Amniotic stem cell (primary cell): Measurements from ENCODE around the gene CBX1.
"Not testable (repeated sequence)": the region's sequence is repeated elsewhere in the genome, so short reads cannot be mapped to it uniquely, and the experiment has no call there.

Source experiments
- DNase-seq: peaks from one replicate; lab custom pipeline; 2025; lab: John Stamatoyannopoulos, UW

The CBX1 gene

DNA sequence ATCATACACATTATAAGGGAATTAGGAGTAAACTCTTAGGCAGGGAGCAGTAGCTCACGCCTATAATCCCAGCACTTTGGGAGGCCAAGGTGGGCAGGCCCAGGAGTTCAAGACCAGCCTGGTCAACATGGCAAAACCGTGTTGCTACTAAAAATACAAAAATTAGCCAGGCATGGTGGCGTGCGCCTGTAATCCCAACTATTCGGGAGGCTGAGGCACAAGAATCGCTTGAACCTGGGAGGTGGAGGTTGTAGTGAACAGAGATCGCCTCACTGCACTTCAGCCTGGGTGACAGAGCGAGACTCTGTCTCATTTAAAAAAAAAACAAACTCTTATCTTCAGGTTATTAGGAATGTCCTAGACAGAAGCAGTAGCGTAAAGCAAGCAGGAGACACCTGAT, 28.5 kb downstream of the CBX1 start:
- not testable (repeated sequence) for DNase-seq

DNA sequence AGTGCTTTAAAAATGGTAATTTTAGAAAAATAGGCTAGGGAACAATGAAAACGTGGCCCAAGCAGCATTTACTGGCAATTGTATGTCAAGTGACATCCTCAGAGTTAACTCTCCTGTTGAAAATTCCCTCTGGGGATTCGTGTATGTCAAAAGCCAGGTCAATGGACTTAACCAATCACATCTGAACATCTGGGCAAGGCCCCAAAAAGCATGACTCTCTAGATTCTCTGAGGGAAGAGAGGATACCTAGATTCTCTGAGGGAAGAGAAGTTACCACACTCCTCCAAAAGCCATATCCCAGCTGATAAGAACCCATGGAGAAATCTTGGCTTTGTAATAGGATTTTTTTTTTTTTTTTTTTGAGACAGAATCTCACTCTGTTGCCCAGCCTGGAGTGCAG, 29.6 kb downstream of the CBX1 start:
- no peak for DNase-seq

DNA sequence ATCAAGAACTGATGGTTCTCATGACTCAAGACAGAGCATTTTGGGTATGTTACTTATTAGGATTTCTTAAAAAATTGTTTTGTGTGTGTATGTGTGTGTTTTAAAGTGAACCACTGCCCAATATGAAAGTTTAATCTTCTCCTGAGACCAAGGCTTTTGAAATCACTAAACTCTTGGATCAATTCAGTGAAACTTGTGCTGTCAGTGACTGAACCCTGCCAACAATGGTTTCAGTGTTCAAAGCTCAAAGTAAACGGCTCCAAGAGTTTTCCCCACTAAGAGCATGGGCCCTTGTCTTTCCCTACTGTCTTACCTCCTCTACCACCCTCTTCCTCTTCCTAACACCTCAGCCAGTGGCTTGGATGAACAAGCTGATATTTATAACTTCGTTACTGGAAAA, 31.1 kb downstream of the CBX1 start:
- DNase-seq = no peak

DNA sequence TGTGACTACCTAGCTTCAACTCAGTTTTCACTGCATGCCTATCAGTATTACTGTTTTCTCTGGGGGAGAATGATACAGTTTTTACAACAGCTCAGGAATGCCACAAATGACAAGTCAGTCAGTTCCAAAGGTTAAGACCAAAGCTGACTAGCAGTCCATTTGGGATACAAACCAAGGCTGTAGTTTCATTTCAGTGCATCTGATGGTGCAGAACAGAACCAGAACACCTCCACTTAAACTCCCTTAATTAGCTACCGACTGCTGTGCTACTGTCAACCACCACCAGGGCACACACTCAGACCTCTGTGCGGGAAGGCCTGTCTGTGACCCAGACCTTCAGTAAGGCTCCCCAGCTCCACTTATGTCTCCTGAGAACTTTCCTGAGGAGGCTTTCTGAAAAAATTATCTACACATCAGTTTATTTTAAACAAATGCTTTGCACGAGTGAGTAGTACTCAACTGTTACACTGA, 32.8 kb downstream of the CBX1 start:
- no peak for DNase-seq

DNA sequence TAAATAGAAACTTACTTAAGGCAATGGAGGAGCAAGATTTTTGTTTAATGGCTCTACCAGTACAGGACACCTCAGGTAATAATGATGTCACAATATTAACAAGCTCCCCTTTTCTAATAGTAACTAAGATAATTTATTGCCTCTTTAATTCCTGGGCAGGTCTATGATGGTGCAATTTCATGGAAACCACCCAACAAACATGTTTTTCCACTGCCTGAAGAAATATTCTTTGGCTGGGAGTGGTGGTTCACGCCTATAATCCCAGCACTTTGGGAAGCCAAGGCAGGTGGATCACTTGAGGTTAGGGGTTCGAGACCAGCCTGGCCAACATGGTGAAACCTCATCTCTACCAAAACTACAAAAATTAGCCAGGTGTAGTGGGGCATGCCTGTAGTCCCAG, 33.5 kb downstream of the CBX1 start:
- DNase-seq = not testable (repeated sequence)

DNA sequence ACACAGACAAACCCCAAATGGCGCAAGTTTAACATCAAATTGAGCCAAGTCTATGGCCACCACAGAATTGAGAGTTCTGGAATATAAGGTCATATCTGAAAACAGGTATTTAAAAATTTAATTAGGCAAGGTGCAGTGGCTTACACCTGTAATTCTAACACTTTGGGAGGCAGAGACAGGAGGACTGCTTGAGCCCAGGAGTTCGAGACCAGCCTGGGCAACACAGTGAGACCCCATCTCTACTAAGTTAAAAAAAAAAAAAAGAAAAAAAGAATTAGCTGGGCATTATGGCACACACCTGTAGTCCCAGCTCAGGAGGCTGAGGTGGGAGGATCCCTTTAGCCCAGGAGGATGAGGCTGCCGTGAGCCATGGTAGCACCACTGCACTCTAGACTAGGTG, 34.0 kb downstream of the CBX1 start:
- no peak for DNase-seq

DNA sequence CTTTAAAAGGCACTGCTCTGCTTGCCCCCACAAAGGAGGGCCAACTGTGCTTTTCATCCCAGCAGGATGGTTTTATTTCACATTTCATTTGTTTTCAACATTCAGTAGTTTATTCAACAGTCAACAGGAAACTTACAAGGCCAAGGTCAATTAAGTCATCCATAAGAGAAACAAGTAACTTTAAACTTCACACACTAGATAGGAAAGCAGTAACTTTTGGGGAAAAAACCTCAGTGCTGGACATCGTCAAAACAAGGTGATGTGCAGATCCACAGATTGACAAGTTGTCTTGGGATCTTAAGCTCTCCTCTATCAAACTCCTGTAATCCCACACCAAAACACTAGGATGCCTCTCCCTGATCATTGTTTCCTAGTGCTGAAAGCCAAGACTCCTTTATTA, 34.6 kb downstream of the CBX1 start:
- no peak for DNase-seq

DNA sequence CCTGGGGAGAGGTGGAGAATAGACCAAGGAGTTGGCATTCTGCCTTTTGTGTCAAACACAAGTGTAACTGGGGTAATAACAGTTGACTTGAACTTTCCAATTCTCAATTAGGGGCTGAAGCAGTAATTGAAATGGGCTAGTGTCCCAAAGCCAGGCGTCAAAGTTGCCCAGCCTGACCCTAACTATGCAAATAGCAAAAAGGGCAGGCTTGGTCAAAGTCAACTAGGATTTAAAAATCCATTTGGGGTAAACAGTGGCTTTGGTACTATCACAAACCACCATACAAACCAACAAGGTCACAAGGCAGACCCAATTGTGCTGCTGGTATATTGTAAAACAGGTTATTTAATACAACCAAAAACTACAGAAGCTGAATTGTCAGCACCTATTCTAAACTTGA, 35.1 kb downstream of the CBX1 start:
- DNase-seq = no peak

DNA sequence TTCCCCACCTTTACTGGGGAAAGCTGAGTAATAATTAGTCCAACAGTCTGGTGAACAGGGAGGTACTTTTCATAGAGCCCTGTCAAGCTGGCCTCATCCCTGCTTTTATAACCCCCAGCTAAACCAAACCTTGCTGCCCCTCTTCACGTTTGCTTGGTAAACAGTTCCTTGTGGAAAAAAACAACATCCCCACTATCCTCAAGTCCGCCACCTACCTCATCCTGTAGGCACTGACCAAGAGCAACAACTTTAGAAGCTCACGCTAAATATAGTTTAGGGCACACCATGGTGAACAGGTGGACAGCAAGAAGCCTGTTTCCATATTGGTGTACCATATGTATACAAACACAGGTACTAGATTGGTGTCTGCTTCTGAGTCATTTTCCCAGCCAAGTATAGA, 36.6 kb downstream of the CBX1 start:
- DNase-seq = no peak

DNA sequence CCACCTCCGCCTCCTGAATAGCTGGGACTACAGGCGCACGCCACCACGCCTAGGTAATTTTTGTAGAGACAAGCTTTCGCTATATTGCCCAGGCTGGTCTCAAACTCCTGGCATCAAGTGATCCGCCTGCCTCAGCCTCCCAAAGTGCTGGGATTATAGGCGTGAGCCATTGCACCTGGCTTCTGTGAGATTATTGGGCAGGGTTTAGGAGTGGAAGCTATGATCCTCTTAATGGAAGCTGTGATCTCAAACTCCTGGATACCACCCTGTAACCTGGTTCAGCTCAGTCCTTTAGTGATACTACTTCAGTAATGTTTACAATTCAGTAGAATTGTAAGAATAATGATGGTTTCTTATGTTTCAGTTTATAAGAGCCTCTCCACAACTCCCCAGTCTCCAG, 39.0 kb downstream of the CBX1 start:
- no peak for DNase-seq

DNA sequence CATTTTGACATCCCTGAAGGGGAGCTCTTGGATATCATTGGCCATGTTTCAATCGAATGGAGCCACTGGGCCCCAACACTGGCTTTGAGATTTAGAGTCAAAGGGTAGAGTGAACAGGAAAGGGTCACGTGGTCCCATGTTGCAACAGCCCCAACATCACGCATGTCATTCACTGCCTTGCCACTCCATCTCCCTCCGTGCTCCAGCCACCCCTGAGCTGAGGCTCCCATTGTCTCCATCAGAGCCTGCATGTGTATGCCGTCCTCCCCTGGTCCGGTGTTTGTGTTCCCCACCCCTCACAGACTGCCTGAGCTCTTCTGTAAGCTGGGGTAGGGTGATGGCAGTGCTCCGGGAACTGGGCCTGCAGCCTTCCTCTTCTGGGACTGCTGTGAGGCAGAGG, 41.0 kb downstream of the CBX1 start:
- DNase-seq = no peak

DNA sequence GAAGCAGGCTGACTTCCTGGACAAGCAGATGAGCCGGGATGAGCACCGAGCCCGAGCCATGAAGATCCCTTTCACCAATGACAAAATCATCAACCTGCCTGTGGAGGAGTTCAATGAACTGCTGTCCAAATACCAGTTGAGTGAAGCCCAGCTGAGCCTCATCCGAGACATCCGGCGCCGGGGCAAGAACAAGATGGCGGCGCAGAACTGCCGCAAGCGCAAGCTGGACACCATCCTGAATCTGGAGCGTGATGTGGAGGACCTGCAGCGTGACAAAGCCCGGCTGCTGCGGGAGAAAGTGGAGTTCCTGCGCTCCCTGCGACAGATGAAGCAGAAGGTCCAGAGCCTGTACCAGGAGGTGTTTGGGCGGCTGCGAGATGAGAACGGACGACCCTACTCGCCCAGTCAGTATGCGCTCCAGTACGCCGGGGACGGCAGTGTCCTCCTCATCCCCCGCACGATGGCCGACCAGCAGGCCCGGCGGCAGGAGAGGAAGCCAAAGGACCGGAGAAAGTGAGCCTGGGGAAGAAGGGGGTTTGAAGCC, 42.1 kb downstream of the CBX1 start:
- DNase-seq = no peak

DNA sequence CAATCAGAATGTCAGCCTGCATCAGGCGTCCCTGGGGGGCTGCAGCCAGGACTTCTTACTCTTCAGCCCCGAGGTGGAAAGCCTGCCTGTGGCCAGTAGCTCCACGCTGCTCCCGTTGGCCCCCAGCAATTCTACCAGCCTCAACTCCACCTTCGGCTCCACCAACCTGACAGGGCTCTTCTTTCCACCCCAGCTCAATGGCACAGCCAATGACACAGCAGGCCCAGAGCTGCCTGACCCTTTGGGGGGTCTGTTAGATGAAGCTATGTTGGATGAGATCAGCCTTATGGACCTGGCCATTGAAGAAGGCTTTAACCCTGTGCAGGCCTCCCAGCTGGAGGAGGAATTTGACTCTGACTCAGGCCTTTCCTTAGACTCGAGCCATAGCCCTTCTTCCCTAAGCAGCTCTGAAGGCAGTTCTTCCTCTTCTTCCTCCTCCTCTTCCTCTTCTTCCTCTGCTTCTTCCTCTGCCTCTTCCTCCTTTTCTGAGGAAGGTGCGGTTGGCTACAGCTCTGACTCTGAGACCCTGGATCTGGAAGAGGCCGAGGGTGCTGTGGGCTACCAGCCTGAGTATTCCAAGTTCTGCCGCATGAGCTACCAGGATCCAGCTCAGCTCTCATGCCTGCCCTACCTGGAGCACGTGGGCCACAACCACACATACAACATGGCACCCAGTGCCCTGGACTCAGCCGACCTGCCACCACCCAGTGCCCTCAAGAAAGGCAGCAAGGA, 42.7 kb downstream of the CBX1 start:
- DNase-seq = no peak

DNA sequence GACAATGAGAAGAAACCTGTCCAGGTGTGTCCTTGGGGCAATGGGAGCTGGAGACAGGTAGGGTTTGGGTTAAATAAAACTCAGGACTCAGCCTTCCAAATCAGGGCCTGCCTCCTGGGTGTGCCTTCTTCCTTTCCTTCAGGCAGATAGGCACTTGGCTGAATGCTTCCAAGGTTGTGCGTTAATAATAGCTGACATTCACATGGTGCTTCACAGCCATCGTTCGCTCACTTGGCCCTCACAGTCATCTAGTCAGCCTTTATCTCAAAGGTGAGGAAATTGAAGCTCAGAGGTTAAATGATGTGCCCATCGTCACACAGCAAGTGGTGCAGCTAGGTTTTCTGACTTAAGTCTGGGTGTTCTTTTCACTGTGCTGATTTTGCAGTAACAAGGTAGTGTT, 43.7 kb downstream of the CBX1 start:
- no peak for DNase-seq

DNA sequence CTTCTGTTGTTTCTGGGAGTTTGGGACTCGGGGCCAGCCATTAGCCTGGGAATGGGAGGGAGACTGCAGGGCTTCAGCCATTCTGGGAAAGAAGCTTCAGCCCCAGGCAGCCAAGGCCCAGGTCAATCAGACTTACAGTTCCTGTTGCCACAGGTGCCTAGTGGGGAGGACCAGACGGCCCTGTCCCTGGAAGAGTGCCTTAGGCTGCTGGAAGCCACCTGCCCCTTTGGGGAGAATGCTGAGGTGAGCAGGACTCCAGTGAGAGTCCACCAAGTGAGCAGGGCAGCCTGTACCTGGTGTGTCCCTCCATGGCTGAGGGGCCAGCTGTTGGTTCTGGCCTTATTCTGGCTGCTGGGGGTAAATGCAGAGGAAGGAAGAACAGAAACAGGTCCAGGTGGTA, 44.4 kb downstream of the CBX1 start:
- no peak for DNase-seq

DNA sequence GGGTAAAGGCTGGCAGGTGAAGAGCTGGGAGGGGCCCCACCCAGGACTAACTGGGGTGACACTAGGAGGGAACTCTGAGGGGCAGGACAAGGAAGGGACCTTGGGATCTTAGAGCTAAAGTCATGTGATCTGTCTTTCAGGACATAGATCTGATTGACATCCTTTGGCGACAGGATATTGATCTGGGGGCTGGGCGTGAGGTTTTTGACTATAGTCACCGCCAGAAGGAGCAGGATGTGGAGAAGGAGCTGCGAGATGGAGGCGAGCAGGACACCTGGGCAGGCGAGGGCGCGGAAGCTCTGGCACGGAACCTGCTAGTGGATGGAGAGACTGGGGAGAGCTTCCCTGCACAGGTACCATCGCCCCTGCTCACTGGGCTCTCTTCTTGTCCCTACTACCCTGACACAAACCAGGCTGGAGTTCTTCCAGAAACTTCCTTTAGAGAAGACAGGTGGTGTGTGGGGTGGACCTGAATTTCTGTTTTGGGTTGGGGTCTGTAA, 45.0 kb downstream of the CBX1 start:
- DNase-seq = no peak

DNA sequence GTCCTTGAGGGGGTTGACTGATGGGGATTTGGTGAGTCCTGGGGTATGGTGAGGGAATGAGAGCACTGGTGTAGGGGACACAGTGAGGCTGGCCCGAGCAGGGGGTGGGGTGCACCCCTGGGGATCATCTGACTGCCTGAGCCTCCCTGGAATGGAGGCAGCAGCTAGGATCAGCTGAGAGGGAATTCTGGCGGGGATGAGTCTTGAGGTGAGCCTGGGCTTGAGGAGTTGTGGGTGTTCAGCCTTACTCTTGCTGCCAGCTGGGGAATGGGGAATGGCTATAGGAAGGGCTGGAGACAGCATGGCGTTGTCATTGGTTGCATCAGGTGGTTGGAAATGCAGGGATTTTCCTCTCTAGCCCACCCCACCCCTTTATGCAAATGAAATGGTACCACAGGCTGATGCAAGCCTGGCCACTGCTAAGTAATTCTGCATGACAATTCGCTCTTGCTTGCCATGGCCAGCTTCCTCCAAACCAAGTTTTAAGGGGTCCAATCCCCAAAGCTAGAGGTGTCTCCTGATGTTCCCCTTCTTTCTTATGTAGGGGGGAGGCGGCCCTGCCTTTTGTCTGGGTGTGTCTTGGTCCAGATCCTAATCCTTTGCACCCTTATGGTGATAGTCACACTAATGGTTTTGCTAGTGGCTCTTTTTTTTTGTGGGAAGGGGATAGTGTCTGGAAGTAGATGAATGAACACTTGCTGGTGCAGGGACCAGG, 45.6 kb downstream of the CBX1 start:
- peak; percentile 69 for DNase-seq

DNA sequence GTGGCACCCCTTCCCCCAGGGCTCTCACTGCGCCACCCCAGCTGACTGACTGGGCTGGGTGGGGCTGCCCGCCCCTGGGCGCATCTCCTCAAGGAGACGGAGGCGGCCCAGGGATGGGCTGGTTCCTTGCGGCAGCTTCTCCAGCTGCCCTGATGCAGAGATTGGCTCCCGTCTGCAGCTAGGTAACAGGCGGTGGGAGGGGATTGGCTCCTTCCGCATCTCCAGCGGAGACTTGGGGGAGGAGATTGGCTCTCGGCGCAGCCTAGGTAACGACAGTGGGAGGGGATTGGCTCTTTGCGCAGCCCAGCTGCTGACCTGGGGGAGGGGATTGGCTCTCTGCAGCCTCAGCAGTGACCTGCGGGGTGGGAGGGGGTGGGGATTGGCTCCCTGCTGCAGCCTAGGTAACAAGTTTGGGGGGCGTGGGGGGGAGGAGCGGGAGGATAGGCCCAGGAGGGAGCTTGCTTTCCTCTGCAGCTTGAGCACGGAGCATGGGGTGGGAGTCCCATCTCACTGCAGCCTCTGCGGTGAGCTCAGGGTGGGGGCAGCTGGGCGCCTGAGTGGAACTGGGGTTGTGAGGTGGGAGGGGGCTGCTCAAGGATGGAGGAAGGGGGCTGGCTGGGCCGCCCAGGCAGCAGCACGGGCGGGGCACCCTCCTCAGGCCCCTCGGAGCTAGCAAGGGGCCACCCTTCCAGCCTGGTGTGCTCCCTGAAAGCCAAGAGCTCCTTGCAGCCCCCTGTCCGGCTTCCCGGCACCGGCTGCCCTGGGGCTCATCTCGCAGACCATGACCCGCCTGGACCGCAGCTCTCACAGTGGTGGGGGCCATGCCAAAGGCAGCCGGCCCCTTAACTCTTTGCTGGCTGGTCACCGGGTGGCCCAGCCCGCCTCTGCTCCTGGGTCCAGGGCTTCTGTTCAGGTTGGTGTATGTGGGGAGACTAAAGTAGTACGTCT, 46.8 kb downstream of the CBX1 start:
- no peak for DNase-seq

DNA sequence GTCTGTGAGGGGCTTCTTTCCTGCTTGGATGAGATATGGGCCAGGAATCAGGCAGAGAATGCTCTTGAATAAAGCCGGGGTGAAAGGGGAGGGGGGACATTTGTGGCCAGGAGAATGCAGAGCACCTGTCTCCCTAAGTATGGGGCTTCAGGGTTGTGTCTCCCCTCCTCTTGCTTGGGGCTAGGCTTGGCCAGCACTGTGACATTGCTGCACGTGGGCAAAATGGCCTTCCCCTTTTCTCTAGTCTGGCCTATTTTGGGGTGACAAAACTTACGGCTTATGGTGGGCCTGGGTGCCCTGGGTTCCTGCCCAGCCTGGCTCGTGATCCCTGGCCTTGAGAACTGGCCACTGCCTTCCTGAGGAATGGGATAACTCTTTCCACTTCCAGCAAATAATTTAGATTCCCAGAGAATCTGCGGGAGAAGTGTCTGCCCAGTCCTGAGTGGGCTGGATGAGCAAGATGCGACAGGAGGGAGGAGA, 47.5 kb downstream of the CBX1 start:
- no peak for DNase-seq

DNA sequence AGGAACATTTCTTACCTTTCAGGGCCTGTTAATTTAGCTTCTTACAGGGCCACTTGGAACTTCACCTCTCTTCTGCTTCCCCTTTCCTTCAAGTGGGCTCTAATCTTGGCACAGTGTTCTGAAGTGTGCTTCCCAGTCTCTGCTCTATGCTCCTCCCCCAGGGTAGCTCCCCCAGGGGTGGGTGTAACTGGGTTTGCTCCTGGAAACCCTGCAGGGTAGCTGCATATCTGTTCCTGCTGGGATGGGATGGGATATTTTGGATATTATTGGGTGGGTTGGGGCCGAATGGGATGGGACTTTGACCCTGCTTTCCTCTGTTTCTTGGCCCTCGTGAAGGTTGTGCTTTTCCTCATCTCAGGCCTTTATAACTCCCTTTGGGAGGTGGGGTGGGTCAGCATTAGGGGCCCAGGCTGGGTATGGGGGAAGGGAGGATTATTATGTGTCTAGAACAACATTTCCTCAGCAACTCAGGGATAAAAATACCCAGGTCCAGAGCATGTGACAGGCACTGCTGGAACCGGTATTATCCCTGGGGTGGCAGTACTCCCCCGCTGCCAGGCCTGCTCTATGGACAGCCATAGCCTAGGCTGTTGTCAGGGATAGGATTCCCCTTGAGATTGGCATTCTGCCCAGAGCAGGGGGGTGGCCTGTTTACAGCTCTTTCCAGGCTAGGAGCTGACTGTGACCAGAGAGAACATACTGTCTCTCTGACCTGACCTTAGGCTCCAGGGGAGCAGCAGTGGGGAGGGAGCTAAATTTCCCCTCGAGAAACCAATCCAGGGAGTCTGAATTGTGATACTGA, 48.1 kb downstream of the CBX1 start:
- no peak for DNase-seq
